H1 (cell line): ENCODE data around the gene OSBPL9.

Source experiments
- BRCA1 ChIP-seq: IDR thresholded peaks from 2 replicates; pipeline ENCODE4 v1.6.1; 2012; ENCODE audit warnings: low read depth, low read length, improper control_type of control experiment
- CHD7 ChIP-seq: fragments of 300-600 bp; sonication (generic); IDR thresholded peaks from 2 replicates; pipeline ENCODE4 v1.7.1; 2012; ENCODE audit warnings: low read length, moderate library complexity, mild to moderate bottlenecking, inconsistent platforms; ENCODE audit not compliant: insufficient replicate concordance
- EP300 ChIP-seq, 2 experiments: IDR thresholded peaks; 1 replicate in 1 of 2; 2 replicates in 1 of 2; pipeline ENCODE4 v1.6.1; 2011 to 2012; ENCODE audit warnings: low read depth in 2 of 2, low read length in 2 of 2, mild to moderate bottlenecking in 2 of 2, borderline replicate concordance in 1 of 2, inconsistent platforms in 1 of 2, moderate library complexity in 1 of 2
- JUN ChIP-seq: IDR thresholded peaks from 2 replicates; pipeline ENCODE4 v1.6.1; 2011; ENCODE audit warnings: low read depth, mild to moderate bottlenecking, improper control_type of control experiment, low read length
- KDM1A ChIP-seq: fragments of 200-600, 300-600 bp; sonication (generic); IDR thresholded peaks from 2 replicates; pipeline ENCODE4 v1.7.1; 2016; ENCODE audit warnings: mild to moderate bottlenecking, low read length, borderline replicate concordance
- POLR2A ChIP-seq, 2 experiments: IDR thresholded peaks; 1 replicate in 1 of 2; 2 replicates in 1 of 2; pipeline ENCODE4 v1.6.1; 2011; ENCODE audit warnings: low read depth in 2 of 2, low read length in 2 of 2, mild to moderate bottlenecking in 2 of 2; ENCODE audit errors: control extremely low read depth in 1 of 2
- POLR2AphosphoS5 ChIP-seq: IDR thresholded peaks from 2 replicates; pipeline ENCODE4 v1.6.1; 2011; ENCODE audit warnings: low read depth, low read length
- SIN3A ChIP-seq, 2 experiments: IDR thresholded peaks in 1 of 2; conservative IDR thresholded peaks in 1 of 2; 2 replicates each; pipeline ENCODE4 v1.6.1; 2011 to 2012; ENCODE audit warnings: low read length in 2 of 2, improper control_type of control experiment in 1 of 2, low read depth in 1 of 2, mild to moderate bottlenecking in 1 of 2
- SRF ChIP-seq: IDR thresholded peaks from 2 replicates; pipeline ENCODE4 v1.6.1; 2011; ENCODE audit warnings: mild to moderate bottlenecking, low read depth, low read length, moderate library complexity
- TF ChIP-seq, protein P1 (sequence below), 3 experiments: IDR thresholded peaks; 1 replicate in 2 of 3; 2 replicates in 1 of 3; pipeline versions ENCODE4 v1.5.1 to v1.6.1; 2011; ENCODE audit warnings: low read length in 3 of 3, mild to moderate bottlenecking in 3 of 3, inconsistent platforms in 2 of 3, low read depth in 1 of 3, moderate library complexity in 1 of 3; ENCODE audit not compliant: insufficient read depth in 1 of 3; ENCODE audit errors: control extremely low read depth in 1 of 3
- TF ChIP-seq, protein P2 (sequence below): IDR thresholded peaks from 2 replicates; pipeline ENCODE4 v1.6.1; 2011; ENCODE audit warnings: low read length, improper control_type of control experiment
- TF ChIP-seq, protein P3 (sequence below): IDR thresholded peaks from 2 replicates; pipeline ENCODE4 v1.6.1; 2012; ENCODE audit warnings: inconsistent platforms

DNA sequence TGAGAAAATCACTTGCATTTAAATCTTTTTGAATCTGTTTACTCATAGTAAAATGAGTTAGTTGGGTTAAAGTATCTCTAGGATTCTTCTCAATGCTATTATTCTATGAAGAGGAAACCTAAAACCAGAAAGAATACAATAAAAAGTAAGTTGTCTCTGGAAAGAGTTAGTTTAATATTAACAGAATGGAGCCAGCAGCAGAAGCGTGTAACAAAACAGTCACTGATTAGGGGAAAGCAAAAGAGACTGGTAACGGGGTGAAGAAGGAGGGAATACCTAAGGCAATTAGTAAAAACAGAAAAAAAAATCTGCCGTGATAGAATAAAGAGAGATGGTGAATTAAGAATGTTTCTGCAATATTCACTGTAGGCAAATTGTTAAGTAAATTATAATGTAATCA, 201.6 kb downstream of the OSBPL9 start:
- TF ChIP-seq, protein P1, sequence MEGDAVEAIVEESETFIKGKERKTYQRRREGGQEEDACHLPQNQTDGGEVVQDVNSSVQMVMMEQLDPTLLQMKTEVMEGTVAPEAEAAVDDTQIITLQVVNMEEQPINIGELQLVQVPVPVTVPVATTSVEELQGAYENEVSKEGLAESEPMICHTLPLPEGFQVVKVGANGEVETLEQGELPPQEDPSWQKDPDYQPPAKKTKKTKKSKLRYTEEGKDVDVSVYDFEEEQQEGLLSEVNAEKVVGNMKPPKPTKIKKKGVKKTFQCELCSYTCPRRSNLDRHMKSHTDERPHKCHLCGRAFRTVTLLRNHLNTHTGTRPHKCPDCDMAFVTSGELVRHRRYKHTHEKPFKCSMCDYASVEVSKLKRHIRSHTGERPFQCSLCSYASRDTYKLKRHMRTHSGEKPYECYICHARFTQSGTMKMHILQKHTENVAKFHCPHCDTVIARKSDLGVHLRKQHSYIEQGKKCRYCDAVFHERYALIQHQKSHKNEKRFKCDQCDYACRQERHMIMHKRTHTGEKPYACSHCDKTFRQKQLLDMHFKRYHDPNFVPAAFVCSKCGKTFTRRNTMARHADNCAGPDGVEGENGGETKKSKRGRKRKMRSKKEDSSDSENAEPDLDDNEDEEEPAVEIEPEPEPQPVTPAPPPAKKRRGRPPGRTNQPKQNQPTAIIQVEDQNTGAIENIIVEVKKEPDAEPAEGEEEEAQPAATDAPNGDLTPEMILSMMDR (IDR thresholded peaks at IDR 0.05; ENCODE audit: control extremely low read depth in 1 of 3, insufficient read depth in 1 of 3, low read depth in 1 of 3, low read length in 3 of 3), result no peak
- no peak for TF ChIP-seq BRCA1
- TF ChIP-seq POLR2AphosphoS5, result no peak
- TF ChIP-seq, protein P2, sequence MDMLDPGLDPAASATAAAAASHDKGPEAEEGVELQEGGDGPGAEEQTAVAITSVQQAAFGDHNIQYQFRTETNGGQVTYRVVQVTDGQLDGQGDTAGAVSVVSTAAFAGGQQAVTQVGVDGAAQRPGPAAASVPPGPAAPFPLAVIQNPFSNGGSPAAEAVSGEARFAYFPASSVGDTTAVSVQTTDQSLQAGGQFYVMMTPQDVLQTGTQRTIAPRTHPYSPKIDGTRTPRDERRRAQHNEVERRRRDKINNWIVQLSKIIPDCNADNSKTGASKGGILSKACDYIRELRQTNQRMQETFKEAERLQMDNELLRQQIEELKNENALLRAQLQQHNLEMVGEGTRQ, result no peak
- no peak for TF ChIP-seq SIN3A (conservative IDR thresholded peaks at IDR 0.05 in 1 of 2, IDR thresholded peaks at IDR 0.05 in 1 of 2; ENCODE audit: low read depth in 1 of 2, low read length in 2 of 2)
- no peak for TF ChIP-seq CHD7
- no peak for TF ChIP-seq POLR2A (IDR thresholded peaks at IDR 0.05; ENCODE audit: control extremely low read depth in 1 of 2, low read depth in 2 of 2, low read length in 2 of 2)
- TF ChIP-seq JUN, result no peak
- TF ChIP-seq EP300 (IDR thresholded peaks at IDR 0.05; ENCODE audit: borderline replicate concordance in 1 of 2, low read depth in 2 of 2, low read length in 2 of 2), result no peak
- no peak for TF ChIP-seq KDM1A
- no peak for TF ChIP-seq SRF
- TF ChIP-seq, protein P3, sequence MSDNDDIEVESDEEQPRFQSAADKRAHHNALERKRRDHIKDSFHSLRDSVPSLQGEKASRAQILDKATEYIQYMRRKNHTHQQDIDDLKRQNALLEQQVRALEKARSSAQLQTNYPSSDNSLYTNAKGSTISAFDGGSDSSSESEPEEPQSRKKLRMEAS, result no peak
